Hematopoietic multipotent progenitor cell treated with erythropoietin and hydrocortisone succinate and interleukin-3 and kit ligand, for 4 days (in vitro differentiated cells): Measurements from ENCODE around the gene GBA3.

Experiments used
- DNase-seq: peaks from one replicate; pipeline ENCODE4 v3.0.0-alpha.2; 2015

GBA3 gene

DNA sequence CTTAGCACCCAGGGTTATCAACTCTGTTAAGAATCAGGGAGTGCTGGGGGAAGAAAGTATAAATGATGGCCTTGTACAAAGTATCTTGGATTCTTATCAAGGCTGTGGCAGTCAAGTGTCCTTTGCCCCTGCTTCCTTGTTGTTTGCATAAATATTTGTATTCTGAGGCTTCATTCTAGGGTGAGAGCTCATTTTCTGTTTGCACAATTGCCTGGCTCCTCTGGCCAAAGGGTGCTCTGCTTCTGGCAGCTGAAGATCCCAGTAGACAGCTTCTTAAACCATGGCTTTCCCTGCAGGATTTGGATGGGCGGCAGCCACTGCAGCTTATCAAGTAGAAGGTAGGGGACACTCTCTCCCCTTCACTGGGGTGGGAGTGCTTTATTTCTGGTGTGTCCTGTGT lies at the start of gene GBA3:
Gene GBA3 (plus strand): TSS at position 202 of the 400 bp plus-strand sequence.
- DNase-seq = no peak

DNA sequence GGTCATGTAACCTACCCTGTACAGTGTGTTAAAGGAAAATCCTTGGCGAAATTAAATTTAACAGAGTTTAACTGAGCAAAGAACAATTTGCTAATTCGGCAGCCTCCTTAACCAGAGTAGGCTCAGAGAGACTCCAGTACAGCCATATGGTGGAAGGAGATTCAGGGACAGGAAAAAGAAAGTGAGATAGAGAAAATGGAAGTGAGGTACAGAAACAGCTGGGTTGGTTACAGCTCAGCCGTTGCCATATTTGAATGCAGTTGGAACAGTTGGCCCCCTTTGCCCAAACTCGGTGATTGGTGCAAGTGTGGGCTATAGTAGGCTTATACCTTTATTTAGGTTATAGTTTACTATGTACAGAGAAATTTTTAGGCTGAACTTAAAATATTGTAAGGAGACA lies 48.8 kb upstream of the GBA3 start:
- DNase-seq = no peak

DNA sequence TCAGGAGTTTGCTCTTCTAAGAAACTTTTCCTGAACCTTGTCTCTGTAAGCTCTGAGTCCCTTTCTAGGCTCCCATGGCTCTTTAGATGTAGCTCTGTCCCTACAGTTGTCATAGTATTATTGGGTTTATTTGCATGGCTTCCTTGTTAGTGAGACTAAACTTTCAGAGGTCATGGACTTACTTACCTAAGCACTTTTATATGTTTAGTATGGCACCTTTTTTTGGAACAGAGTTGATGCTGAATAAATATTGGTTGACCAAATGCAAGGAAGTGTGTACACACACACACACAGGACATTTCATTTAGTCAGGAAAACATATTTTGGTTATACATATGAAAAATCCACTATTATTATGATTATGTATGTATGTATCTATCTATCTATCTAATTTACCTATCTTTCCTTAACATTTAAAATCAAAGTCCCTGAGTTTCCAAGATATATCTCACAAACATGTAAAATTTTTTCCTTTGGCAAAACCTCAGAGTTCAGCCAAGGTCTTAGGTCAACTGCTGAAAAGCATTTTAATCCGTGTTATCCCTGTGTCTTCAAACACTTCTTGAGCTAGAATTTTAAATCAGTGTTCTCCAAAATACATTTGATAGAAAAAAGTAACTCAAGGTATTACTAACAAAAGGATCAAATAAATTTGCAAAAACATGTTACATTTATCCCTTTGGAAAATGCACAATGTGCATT lies 47.1 kb upstream of the GBA3 start:
- DNase-seq = no peak

DNA sequence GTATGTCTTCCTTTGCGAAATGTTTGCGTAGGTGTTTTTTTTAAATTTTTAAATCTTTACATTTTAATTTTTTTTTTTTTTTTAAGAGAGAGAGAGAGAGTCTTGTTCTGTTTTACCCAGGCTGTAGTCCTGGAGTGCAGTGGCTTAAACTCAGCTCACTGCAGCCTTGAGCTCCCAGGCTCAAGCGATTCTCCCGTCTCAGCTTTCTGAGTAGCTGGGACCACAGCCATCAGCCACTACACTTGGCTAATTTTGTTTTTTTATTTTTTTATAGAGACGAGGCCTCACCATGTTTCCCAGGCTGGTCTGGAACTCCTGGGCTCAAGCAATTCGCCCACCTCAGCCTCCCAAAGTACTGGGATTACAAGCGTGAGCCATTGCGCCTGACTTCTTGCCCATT lies 43.7 kb upstream of the GBA3 start:
- no peak for DNase-seq

DNA sequence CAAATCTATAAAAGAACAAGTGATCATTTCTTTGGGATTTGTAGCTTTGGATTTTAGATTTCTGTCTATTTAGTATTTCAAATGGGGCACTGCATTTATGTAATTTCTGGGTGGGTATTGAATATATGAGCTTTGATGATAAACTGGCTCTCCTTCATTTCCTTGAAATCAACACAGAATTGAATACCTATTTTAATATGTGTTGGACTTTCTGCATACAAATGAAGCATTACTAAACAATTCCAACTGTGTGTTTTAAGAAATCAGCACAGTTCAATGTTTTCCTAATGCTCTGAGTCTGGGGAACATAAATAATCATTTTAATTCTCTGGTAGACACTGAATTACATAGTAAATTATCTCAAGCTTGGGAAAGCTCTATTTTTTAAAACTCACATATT lies 42.0 kb upstream of the GBA3 start:
- no peak for DNase-seq

DNA sequence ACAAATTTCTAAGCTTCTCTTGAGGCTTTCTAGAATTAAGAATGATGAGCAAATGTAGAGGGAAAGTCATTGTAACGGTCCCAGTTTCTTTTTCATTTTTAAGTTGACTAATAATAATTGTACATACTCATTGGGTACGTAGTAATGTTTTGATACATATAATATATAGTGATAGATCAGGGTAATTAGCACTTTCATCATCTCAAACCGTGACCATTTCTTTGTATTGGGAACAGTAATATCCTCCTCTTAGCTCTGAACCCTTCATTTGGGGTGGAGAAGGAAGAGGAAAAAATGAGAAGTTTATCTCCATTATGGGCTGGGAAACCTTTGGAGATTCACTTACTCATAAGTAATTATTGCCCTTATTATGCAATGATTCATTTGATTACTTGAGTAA lies 39.0 kb upstream of the GBA3 start:
- no peak for DNase-seq

DNA sequence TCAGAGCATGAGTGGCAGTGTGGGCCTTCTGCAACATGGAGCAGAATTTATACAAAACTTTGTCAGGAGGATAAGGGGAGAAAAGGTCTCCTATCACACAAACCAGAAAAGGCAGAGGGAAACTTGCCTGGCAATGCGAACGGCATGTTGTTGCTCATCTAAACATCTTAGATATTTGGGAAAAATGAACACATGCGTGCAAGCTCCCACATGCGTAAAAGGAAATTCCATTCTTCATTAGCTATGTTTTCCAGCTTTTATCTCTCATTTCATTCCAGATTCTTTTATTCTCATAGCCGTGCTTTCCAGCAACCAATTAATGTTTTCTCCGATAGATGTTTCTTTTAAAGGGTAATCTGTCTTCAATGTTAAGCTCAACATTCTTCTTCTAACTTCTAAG lies 31.3 kb upstream of the GBA3 start:
- no peak for DNase-seq

DNA sequence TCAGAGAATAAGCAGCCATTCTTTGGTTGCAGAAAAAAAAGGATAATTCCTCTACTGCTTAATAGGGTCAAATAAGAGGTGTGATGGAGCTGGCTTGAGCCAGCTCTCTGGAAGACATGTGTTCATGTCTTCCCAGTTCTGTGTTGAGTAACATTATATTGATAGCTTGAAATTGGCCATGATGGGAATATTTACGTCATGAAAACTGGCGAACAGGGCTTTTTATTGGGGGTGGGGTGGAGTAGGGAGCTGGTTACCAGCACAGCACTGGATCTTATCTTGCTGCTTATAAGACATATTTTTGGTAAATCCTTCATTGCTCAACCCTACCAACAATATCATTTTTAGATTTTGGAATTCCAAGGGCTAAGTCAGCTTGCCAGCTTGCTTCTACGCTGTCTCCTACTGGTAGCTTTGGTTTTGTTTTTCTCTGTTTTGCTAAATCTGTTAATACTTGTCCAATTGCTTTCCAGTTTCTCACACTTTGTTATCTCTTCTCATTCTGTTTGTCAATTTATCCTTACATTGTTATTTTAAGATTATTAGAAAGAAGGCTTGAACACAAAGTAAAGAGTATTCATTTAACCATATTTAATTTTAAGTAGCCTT lies 25.3 kb upstream of the GBA3 start:
- DNase-seq = no peak

DNA sequence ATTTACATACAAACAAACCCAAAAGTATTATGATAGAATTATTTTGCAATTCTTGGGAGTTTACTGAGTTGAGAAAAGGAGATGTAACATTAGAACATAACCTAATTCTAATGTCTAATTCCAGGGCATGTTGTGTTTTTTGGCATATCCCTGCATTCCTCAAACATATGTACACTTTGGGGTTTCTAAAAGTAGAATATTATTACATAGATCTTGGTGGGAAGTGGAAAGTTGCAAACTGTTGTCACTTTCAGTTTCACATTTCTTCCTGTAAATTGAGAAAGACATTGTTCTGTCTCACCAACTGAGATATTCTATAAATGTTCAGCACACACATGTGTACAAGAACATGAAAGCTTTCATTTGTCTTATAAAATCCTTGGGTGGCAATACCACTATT lies 24.4 kb upstream of the GBA3 start:
- DNase-seq = no peak

DNA sequence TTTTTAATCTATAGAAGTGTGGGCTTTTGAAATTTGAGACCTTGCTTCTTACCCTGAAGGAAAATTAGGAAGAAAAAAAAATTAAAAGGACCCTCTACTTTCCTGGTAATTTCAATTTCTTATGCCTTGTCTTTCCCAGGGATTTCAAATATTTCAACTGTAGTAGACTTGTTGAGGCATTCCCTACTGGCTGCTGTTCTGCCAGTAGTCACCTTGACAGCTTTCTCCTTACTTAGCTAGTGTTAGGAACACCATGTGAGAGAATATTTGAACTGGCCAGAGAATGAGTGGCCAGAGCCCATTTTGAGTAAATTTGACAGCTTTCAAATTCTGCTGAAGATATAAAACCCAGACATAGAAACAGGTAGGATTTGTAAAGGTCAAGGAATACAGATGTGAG lies 24.0 kb upstream of the GBA3 start:
- DNase-seq = no peak

DNA sequence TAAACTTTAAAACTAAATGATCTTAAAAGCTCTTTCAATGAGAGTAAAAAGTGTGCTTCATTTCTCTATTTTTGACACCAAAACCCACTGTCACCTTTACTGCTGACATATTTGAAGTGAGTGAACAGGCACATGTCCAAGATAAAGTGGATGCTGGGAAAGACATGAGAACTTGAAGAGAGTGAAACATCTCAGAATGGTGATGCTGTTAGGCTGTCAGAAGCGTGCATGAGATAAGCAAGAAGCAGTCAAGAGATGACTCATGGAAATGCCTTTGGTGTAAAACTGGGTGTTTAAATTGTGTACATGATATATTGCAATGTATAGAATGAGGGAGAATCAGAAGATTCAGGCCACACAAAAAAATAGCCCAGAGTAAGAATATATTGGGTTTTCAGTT lies 21.8 kb upstream of the GBA3 start:
- peak; percentile 54 for DNase-seq

DNA sequence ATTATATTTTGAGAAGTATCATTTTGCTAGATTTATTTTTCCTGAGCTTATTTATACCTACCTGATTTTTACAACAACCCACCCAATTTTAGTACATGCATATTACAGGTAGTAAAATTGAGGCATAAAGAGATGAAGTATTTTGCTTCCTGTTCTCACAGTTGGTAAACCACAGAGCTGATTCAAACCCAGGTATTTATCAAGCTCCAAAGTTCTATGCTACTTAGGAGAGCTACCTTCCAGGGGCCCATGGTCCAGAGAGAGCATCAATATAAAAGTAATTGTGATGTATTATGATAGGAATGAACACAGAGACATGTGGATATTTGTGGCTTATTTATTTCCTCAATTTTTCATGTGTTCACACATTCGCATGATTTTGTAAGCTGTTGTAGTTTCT lies 20.2 kb upstream of the GBA3 start:
- DNase-seq = no peak

DNA sequence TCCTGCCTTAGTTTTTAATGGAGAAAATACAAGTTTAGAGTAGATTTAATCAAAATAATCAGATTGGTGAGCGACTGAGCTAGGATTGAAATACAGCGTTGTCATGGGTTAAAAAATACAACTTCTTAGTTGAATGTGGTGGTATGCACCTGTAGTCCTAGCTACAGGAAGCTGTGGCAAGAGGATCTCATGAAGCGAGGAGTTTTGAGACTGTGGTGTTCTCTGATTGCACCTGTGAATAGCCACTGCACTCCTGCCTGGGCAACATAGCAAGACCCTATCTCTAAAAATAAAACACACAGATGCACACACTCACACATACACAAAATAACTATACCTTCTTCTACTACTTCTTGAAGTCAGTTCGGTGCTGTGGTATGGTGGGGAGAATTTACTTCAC lies 19.8 kb upstream of the GBA3 start:
- DNase-seq = no peak

DNA sequence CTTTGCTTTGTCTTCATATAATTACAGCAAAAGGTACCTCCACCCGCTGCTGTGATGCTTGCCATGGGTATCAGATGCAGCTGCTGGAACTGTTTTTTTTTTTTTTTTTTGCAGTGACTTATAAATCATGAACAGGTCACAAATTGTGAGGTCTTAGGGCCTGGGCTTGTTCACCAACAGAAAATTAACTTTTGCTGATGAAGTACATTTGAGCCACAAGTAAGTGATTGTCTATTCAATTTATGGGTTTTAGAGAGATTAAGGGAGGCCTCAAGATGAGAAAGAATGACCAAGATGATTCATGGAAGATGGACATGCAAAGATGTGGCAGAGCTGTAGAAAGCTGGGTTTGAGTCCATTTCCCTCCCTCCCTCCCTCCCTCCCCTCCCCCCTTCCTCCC lies 18.0 kb upstream of the GBA3 start:
- DNase-seq = no peak

DNA sequence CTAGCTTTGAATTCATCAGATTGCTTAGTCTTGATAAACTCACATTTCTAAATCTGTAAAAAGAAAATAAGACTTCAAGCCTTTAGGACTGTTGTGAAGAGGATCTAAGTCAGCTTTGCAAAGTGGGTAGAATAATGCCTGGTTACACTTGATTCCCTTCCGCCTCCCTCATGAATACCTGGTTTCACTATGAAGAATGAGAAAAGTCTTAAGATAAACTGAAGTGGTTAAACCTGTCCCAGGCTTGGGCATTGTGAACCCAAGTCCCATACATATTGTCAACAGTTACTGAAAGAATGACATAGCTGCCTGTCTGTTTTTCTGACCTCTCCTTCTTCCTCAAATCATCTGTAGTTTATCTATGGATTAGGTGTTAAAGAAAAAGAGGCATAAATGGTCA lies 16.7 kb upstream of the GBA3 start:
- DNase-seq = no peak

DNA sequence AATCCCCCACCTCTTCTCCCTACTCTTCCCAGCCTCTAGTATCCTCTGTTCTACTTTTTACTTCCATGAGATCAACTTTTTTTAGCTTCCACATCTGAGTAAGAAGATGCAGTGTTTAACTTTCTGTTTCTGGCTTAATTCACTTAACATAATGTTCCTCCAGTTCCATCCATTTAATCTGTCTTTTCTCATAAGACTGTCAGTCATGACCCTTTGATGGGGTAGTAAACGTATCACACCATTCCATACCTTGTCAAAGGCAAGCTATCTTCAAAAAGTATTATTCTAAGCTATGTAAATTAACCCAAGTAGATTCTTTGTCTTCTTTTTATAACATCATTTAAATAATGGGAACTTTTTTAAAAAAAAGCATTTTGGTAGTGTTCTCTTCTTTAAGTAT lies 15.0 kb upstream of the GBA3 start:
- no peak for DNase-seq

DNA sequence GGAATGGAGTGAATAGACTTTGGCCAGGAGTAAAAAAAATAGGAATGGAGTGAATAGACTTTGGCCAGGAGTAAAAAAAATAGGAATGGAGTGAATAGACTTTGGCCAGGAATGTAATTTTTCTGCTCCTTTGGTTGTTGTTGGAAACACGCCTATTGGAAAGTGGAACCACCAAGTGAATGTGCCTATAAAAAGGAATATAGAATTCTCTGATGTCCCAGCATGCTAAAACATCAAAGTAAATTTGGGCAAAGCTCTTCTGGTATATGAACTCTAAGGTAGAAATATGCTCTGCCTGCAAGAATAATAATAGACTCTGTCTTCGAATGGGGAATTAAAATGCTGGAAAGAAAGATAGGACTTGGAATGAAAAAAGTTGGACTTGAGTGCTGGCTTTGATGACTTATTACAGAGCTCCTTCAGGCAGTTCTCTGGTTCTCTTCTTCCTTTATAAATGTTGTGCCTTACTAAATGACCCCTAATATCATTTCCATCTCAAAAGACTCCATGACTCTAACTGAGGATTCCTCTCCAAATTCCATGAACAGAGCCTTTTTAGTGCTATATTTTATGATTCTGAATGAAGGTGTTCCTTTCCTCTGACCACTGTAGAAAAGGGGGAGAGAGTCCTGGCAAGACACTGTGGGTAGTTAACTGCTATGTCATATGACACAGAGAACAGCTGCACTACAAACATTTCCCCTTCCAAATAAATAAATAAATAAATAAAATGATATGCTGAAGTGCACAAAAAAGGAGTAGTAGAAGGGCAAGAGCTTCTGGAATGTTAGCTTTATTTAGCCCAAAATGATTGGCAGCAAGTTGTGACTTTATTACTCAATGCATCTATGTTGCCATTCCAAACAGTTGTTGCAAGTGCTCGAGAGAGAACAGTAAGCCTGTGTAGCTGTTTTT lies 13.5 kb upstream of the GBA3 start:
- DNase-seq = peak; percentile 9

DNA sequence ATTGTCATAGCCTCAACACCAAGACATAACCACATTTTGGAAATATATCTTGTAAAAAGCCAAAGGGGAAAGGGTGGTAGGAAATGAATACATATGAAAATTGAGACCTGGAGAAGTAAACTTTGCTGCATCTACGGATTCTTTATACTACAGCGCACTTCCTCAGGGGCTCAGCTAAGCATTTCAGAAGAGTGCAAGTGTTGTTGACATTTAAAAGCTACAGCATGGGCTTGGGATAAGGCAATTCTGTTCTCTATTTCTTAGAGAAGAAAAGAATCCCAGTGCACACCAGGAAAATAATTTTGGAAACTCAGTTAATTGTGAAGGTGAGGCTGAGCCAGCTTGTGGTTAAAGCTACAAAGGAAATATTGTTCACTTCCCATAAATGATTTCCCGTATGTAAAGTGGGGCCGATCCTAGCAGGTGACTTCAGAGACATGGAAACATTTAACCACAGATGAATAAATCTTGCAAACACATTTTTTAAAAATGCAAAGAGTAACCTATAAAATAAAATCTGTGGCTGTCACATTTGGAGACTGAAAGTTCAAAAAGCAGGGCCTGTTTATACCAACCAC lies 12.6 kb upstream of the GBA3 start:
- DNase-seq = no peak

DNA sequence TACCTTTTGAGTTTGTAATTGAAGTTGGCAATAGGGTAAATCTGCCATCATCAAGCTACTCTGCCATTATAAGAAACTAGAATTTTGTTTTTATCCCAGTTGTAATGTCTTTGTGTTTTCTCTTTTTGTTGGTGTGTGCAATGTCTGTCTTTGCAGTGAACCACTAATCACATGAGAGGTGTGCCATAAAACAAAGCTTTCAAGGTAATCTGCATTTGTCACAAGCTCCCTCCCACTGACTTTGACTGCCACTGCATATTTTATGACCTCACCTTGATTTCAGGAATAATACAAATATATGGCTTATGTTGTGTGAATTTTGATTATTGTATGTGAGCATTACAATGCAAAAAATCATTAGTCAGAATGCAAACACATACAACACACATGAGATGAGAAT lies 9.0 kb upstream of the GBA3 start:
- no peak for DNase-seq

DNA sequence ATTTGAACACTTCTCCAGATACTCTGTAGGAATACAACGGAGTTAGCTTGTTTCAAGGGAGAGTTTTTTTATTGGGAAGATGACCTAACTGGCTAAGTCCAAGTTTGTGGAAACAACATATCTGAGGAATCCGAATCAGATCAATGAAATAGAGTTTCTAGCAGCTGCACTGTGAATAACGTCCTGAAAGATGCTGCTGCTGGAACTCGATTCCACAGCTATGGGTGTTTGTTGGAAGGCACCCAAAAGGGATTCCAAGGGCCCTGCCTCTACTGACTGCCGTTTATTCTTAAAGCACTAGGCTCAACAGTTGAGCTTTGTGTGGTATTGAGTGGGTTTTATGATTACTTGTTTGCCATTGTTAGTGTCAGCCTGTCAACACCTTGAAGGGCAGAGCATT lies 6.6 kb upstream of the GBA3 start:
- no peak for DNase-seq

DNA sequence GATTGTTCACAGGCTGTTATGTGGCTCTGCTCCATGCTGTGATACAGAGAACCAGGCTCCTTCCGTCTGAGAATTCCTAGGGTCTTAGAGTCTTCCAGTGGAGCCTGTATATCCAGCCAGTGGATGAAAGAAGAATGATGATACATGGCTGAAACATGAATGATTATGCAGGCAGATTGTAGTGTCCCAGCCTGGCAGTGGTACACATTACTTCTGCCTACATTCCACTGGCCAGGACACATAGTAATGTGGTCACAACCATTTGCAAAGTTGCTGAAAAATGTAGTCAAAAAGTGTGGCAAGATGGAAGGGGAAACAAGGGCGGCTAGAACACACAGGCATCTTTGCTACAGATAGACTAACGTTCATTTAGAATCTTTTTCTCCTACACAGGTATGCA lies 4.5 kb upstream of the GBA3 start:
- no peak for DNase-seq

DNA sequence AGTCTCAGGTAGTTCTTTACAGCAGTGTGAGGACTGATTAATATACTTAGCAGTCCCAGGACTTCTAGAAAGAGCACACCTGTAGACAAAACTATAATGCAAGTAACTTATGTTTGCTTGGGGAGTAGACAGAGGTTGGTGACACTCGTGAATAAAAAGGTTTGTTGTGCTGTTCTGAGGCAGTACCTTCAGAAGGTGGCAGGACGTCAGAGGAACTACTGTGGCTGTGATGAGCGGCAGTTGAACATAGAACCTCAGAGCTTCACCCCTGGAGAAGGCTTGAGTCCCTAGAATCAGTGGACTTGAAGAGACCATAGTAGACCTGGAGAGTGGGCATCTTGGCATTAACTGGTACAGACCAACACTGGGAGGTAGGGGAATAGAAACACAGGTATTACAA lies 3.3 kb upstream of the GBA3 start:
- no peak for DNase-seq

DNA sequence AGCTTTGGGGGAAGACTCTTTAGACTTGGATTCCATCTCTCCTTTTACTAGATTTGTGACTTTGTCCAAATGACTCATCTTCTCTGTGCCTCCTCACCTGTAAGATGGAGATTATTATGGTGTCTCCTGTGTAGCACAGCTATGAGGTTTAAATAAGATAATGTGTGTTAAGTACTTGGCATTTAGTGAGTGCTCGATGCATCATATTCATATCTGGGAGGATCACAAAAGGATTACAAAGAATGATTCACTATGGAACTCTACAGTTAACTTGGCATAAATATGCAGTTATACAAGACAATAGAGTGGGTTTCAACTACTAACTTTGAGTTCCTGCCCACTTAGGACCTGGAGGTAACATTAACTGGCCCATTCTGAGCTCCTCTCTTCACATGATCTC lies 2.3 kb downstream of the GBA3 start:
- DNase-seq = no peak

DNA sequence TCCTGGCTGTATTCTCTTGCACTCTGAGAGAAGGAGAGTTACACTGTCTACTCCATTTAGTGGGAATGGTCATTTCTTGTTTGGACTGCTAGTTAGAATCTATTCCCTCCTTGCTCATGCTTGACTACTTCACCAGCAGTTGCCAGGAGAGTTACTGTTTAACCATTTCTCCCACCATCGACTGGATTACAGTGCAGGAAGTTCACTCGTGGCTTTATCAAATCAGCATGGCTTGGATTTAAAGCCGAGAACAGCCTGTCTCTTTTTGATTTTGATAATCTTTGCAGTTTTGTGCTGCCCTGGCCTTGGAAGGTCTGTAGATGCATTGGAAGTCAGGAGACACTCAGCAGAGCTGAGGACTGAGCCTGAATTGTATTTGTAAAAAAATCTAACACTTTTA lies 3.2 kb downstream of the GBA3 start:
- no peak for DNase-seq
